HepG2 (cell line): ENCODE results near the gene SEMA3F. TPM values are rescaled to one million over a fixed set of nuclear protein-coding genes. Genes with fewer than 3 reads are reported as not detected.

ENCODE experiments used
- BATF2 ChIP-seq: sonication (generic); formaldehyde crosslinking; IDR thresholded peaks from 2 replicates; pipeline ENCODE4 v1.8.0; 2022; ENCODE audit warnings: mild to moderate bottlenecking, missing genetic modification reagents, moderate library complexity
- FOXM1 ChIP-seq: sonication (generic); formaldehyde crosslinking; IDR thresholded peaks from 2 replicates; pipeline ENCODE4 v1.5.0; 2020; ENCODE audit warnings: missing genetic modification reagents
- HOXA5 ChIP-seq: sonication (generic); formaldehyde crosslinking; IDR thresholded peaks from 2 replicates; pipeline ENCODE4 v1.4.0; 2020; ENCODE audit warnings: missing genetic modification reagents
- IRX3 ChIP-seq: sonication (generic); formaldehyde crosslinking; IDR thresholded peaks from 2 replicates; pipeline ENCODE4 v1.8.1; 2023; ENCODE audit warnings: mild to moderate bottlenecking, low read depth, missing genetic modification reagents, borderline replicate concordance
- NCOA2 ChIP-seq: sonication (generic); formaldehyde crosslinking; IDR thresholded peaks from 2 replicates; pipeline ENCODE4 v1.8.0; 2022; ENCODE audit warnings: inconsistent platforms
- PHB2 ChIP-seq: fragments of 450-650 bp; IDR thresholded peaks from 2 replicates; pipeline ENCODE4 v1.6.1; 2018; ENCODE audit not compliant: partially characterized antibody
- PHF21A ChIP-seq: sonication (generic); formaldehyde crosslinking; IDR thresholded peaks from 2 replicates; pipeline ENCODE4 v1.5.0; 2020; ENCODE audit warnings: mild to moderate bottlenecking, missing genetic modification reagents
- PRMT3 ChIP-seq: sonication (generic); formaldehyde crosslinking; IDR thresholded peaks from 2 replicates; pipeline ENCODE4 v1.8.1; 2022; ENCODE audit warnings: low read depth, mild to moderate bottlenecking, moderate library complexity, missing genetic modification reagents, borderline replicate concordance
- SMAD1 ChIP-seq: sonication (generic); formaldehyde crosslinking; IDR thresholded peaks from 2 replicates; pipeline ENCODE4 v1.4.0; 2020; ENCODE audit warnings: missing genetic modification reagents, low read depth, mild to moderate bottlenecking, borderline replicate concordance
- SRSF1 ChIP-seq: fragments of 200-400 bp; formaldehyde crosslinking; optimal IDR thresholded peaks from 2 replicates; pipeline ENCODE3; 2017; ENCODE audit warnings: mild to moderate bottlenecking, low read depth, low read length, moderate library complexity
- ZBTB26 ChIP-seq: IDR thresholded peaks from 2 replicates; pipeline ENCODE4 v1.6.1; 2016; ENCODE audit warnings: missing compliant biosample characterization, missing genetic modification reagents, borderline replicate concordance
- ZNF318 ChIP-seq: sonication (generic); formaldehyde crosslinking; IDR thresholded peaks from 2 replicates; pipeline ENCODE4 v1.4.0; 2020; ENCODE audit warnings: mild to moderate bottlenecking, missing genetic modification reagents
- ZNF33A ChIP-seq: sonication (generic); formaldehyde crosslinking; IDR thresholded peaks from 2 replicates; pipeline ENCODE4 v1.5.1; 2020; ENCODE audit warnings: missing genetic modification reagents, mild to moderate bottlenecking, moderate library complexity, borderline replicate concordance
- ZNF780A ChIP-seq: sonication (generic); formaldehyde crosslinking; IDR thresholded peaks from 2 replicates; pipeline ENCODE4 v1.8.0; 2022; ENCODE audit warnings: mild to moderate bottlenecking, missing genetic modification reagents, moderate library complexity
- polyA plus RNA-seq, 8 experiments: library from polyadenylated mRNA; depleted of rRNA in 3 of 8; stranded (reverse) in 7 of 8; unstranded in 1 of 8; fragments of >200 nt; fragmentation: Illumina TruSeq in 4 of 8; extraction: Trizol in 4 of 8; gene quantifications; 2 replicates each; pipeline versions ENCODE4 v1.2.1 to v1.2.3, GENCODE V29; 2011 to 2016; ENCODE audit warnings: low read depth in 4 of 8, missing spikeins in 1 of 8, mixed read lengths in 1 of 8; ENCODE audit not compliant: insufficient read depth in 1 of 8
- total RNA-seq, 5 experiments: library from RNA; depleted of rRNA; stranded (reverse); fragments of >200 nt; fragmentation: Illumina TruSeq; extraction: Trizol; gene quantifications; 2 replicates each; pipeline ENCODE4 v1.2.3, GENCODE V29; 2016; ENCODE audit warnings: low read depth in 1 of 5
- TF ChIP-seq, protein P1 (sequence below): sonication (generic); formaldehyde crosslinking; IDR thresholded peaks from 2 replicates; pipeline ENCODE4 v1.4.0; 2020; ENCODE audit warnings: missing genetic modification reagents, borderline replicate concordance

The SEMA3F gene
- total and polyA plus RNA-seq, 2 of the 13 experiments (the other 11 are each of a cell fraction or from before 2014, with no cell fraction given): 7.6 to 17.2 TPM

DNA sequence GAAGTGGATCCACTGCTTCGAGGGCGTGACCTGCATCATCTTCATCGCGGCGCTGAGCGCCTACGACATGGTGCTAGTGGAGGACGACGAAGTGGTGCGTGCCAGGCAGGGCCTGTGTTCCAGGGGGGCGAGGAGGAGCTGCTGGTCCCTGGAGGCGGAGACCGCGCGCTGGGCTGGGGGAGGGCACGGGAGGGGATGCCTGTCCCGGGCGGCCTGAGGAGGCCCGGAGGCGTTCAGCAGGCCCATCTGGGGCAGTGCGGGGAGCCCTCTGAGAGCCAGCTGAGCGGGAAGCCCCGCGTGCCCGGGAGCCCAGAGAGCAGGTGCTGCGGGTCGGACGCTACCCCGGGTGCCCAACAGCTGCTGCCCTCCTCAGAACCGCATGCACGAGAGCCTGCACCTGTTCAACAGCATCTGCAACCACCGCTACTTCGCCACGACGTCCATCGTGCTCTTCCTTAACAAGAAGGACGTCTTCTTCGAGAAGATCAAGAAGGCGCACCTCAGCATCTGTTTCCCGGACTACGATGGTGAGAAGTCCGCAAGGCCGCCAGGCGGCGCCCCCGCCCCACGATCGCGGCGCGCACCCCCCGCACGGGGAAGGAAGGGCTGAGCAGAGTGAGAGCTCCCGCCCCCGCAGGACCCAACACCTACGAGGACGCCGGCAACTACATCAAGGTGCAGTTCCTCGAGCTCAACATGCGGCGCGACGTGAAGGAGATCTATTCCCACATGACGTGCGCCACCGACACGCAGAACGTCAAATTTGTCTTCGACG, 39.2 kb downstream of the SEMA3F start (continued):
- TF ChIP-seq ZNF318 (CRISPR knock-in tag) (peak; percentile 93), IRX3 (CRISPR knock-in tag) (no peak), PHF21A (CRISPR knock-in tag) (no peak), PRMT3 (no peak), NCOA2 (0 out of 2 replicates have a peak, but pooled peaks have one; percentile 19), ZNF780A (no peak), HOXA5 (CRISPR knock-in tag) (peak; percentile 60), PHB2 (no peak), SMAD1 (CRISPR knock-in tag) (peak; percentile 72; the same call in 1 of the 2 replicates), BATF2 (CRISPR knock-in tag) (no peak), FOXM1 (CRISPR knock-in tag) (no peak), ZBTB26 (CRISPR knock-in tag) (peak; percentile 56; the same call in 1 of the 2 replicates), SRSF1 (no peak), ZNF33A (CRISPR knock-in tag) (no peak)
- TF ChIP-seq, protein P1, sequence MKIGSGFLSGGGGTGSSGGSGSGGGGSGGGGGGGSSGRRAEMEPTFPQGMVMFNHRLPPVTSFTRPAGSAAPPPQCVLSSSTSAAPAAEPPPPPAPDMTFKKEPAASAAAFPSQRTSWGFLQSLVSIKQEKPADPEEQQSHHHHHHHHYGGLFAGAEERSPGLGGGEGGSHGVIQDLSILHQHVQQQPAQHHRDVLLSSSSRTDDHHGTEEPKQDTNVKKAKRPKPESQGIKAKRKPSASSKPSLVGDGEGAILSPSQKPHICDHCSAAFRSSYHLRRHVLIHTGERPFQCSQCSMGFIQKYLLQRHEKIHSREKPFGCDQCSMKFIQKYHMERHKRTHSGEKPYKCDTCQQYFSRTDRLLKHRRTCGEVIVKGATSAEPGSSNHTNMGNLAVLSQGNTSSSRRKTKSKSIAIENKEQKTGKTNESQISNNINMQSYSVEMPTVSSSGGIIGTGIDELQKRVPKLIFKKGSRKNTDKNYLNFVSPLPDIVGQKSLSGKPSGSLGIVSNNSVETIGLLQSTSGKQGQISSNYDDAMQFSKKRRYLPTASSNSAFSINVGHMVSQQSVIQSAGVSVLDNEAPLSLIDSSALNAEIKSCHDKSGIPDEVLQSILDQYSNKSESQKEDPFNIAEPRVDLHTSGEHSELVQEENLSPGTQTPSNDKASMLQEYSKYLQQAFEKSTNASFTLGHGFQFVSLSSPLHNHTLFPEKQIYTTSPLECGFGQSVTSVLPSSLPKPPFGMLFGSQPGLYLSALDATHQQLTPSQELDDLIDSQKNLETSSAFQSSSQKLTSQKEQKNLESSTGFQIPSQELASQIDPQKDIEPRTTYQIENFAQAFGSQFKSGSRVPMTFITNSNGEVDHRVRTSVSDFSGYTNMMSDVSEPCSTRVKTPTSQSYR (CRISPR knock-in tag): 0 out of 2 replicates have a peak, but pooled peaks have one; percentile 16
